HCT116 (cell line): ENCODE data around the gene CCK. TPM values are rescaled to one million over a fixed set of nuclear protein-coding genes. Genes with fewer than 3 reads are reported as not detected.

Experiments used
- ATAC-seq: fragments of 200-7000 bp; cut with Tn5 transposase; 2 replicates; pipeline ENCODE4 v1.9.1; 2020; ENCODE audit warnings: mild to moderate bottlenecking, moderate library complexity
- BruUV-seq: library from RNA; stranded (reverse); fragments of 400-500 nt; replicated peaks from 2 replicates; lab custom pipeline; 2021; lab: Mats Ljungman, UMichigan
- CTCF ChIA-PET: fragments of 300-600 bp; sonication (Branson Sonifier 250); formaldehyde crosslinking; loops from one replicate; lab custom pipeline; 2021; ENCODE audit warnings: antibody characterized with exemption; lab: Charles Lee
- POLR2A ChIA-PET: fragments of 300-600, 350-600 bp; sonication (Branson Sonifier 250); formaldehyde crosslinking; loops from one replicate; lab custom pipeline; 2021; ENCODE audit warnings: antibody characterized with exemption; lab: Charles Lee
- RAD21 ChIA-PET, 2 experiments: fragments of 300-600 bp; sonication (Branson Sonifier 250); formaldehyde crosslinking; loops; one replicate each; lab custom pipeline; 2023; ENCODE audit warnings: low total read pairs in 2 of 2; ENCODE audit not compliant: uncharacterized antibody in 2 of 2, unreplicated experiment in 2 of 2, low non-redundant PET in 1 of 2; lab: Charles Lee
- DNase-seq: peaks from one replicate; pipeline ENCODE4 v3.0.0-alpha.2; 2010; ENCODE audit warnings: low read depth, low spot score
- H2AFZ ChIP-seq: fragments of 200-600 bp; shearing (Covaris generic), sonication (generic); 2 replicates; pipeline ENCODE4 v1.6.1; 2017; ENCODE audit warnings: low read depth, mixed run types, mixed read lengths, antibody characterized with exemption, low read length; ENCODE audit not compliant: poor library complexity, severe bottlenecking
- H3K27ac ChIP-seq: 2 replicates; pipeline ENCODE4 v1.5.1; 2012; ENCODE audit warnings: low read depth, low read length
- H3K27me3 ChIP-seq: fragments of 200-600 bp; sonication (generic); 2 replicates; pipeline ENCODE4 v1.6.1; 2016; ENCODE audit warnings: mixed run types, low read length, mixed read lengths; ENCODE audit not compliant: insufficient read depth
- H3K36me3 ChIP-seq, 2 experiments: fragments of 200-500 bp in 1 of 2; fragments of 200-600 bp in 1 of 2; sonication (Bioruptor generic) in 1 of 2; sonication (generic) in 1 of 2; 2 replicates each; pipeline versions ENCODE4 v1.5.1 to v1.6.1; 2014 to 2016; ENCODE audit warnings: low read length in 2 of 2, inconsistent platforms in 1 of 2, mixed read lengths in 1 of 2, mixed run types in 1 of 2; ENCODE audit not compliant: insufficient read depth in 2 of 2, control insufficient read depth in 1 of 2
- H3K4me1 ChIP-seq, 2 experiments: fragments of 200-600 bp in 1 of 2; sonication (generic) in 1 of 2; 2 replicates each; pipeline versions ENCODE4 v1.5.1 to v1.6.1; 2012 to 2017; ENCODE audit warnings: low read length in 2 of 2, inconsistent platforms in 1 of 2, mild to moderate bottlenecking in 1 of 2, mixed read lengths in 1 of 2, mixed run types in 1 of 2, moderate library complexity in 1 of 2; ENCODE audit not compliant: insufficient read depth in 2 of 2, control insufficient read depth in 1 of 2
- H3K4me2 ChIP-seq: fragments of 200-600 bp; sonication (generic); 2 replicates; pipeline ENCODE4 v1.6.1; 2017; ENCODE audit warnings: mixed run types, low read length, mixed read lengths
- H3K4me3 ChIP-seq, 2 experiments: fragments of 200-600 bp in 1 of 2; sonication (generic) in 1 of 2; replicated peaks in 1 of 2; 2 replicates each; pipeline ENCODE4 v1.5.1; 2011 to 2016; ENCODE audit warnings: low read length in 2 of 2, control low read depth in 1 of 2, low read depth in 1 of 2, mild to moderate bottlenecking in 1 of 2, mixed read lengths in 1 of 2, mixed run types in 1 of 2
- H3K79me2 ChIP-seq: fragments of 200-600 bp; sonication (generic); 2 replicates; pipeline ENCODE4 v1.6.1; 2017; ENCODE audit warnings: mild to moderate bottlenecking, mixed run types, low read length, moderate library complexity, mixed read lengths; ENCODE audit not compliant: insufficient read depth
- H3K9ac ChIP-seq: fragments of 200-600 bp; sonication (generic); 2 replicates; pipeline ENCODE4 v1.6.1; 2016; ENCODE audit warnings: low read length, mixed read lengths
- H3K9me2 ChIP-seq: fragments of 200-600 bp; sonication (generic), shearing (Covaris generic); 2 replicates; pipeline ENCODE4 v1.6.1; 2017; ENCODE audit warnings: mixed run types, mild to moderate bottlenecking, moderate library complexity; ENCODE audit not compliant: insufficient read depth
- H3K9me3 ChIP-seq, 2 experiments: fragments of 200-500 bp in 1 of 2; fragments of 200-600 bp in 1 of 2; sonication (Bioruptor generic) in 1 of 2; sonication (generic) in 1 of 2; 2 replicates each; pipeline ENCODE4 v1.6.1; 2014 to 2017; ENCODE audit warnings: low read length in 2 of 2, mixed read lengths in 2 of 2, inconsistent platforms in 1 of 2, low read depth in 1 of 2, mild to moderate bottlenecking in 1 of 2, mixed run types in 1 of 2, moderate library complexity in 1 of 2; ENCODE audit not compliant: control insufficient read depth in 1 of 2, insufficient read depth in 1 of 2
- H4K20me1 ChIP-seq: fragments of 200-600 bp; sonication (generic), shearing (Covaris generic); 2 replicates; pipeline ENCODE4 v1.6.1; 2017; ENCODE audit warnings: mixed run types, mild to moderate bottlenecking, moderate library complexity; ENCODE audit not compliant: insufficient read depth
- CEBPB ChIP-seq: IDR thresholded peaks from 2 replicates; pipeline ENCODE4 v1.6.1; 2012; ENCODE audit warnings: low read depth
- EGR1 ChIP-seq: IDR thresholded peaks from 2 replicates; pipeline ENCODE4 v1.6.1; 2012; ENCODE audit warnings: low read depth
- ELF1 ChIP-seq: IDR thresholded peaks from 2 replicates; pipeline ENCODE4 v1.6.1; 2012; ENCODE audit warnings: low read depth, borderline replicate concordance
- EZH2 ChIP-seq: fragments of 200-600 bp; sonication (generic); IDR thresholded peaks from 2 replicates; pipeline ENCODE4 v1.6.1; 2017; ENCODE audit warnings: antibody characterized with exemption, mixed run types
- MAX ChIP-seq: IDR thresholded peaks from 2 replicates; pipeline ENCODE4 v1.6.1; 2012
- POLR2A ChIP-seq: IDR thresholded peaks from 2 replicates; pipeline ENCODE4 v1.7.0; 2011; ENCODE audit warnings: borderline replicate concordance; ENCODE audit not compliant: insufficient read depth, insufficient read length; ENCODE audit errors: extremely low read depth
- REST ChIP-seq: IDR thresholded peaks from 2 replicates; pipeline ENCODE4 v1.6.1; 2012; ENCODE audit warnings: low read depth
- SIN3A ChIP-seq: IDR thresholded peaks from 2 replicates; pipeline ENCODE4 v1.6.1; 2012; ENCODE audit warnings: low read depth
- SP1 ChIP-seq: IDR thresholded peaks from 2 replicates; pipeline ENCODE4 v1.6.1; 2012; ENCODE audit warnings: low read depth
- SRF ChIP-seq: IDR thresholded peaks from 2 replicates; pipeline ENCODE4 v1.6.1; 2012; ENCODE audit warnings: low read depth
- YY1 ChIP-seq: IDR thresholded peaks from 2 replicates; pipeline ENCODE4 v1.6.1; 2011; ENCODE audit warnings: low read length, low read depth, moderate library complexity, mild to moderate bottlenecking; ENCODE audit not compliant: insufficient replicate concordance; ENCODE audit errors: extremely low read depth
- ZFX ChIP-seq: fragments of 450-650 bp; IDR thresholded peaks from 2 replicates; pipeline ENCODE4 v1.6.1; 2017
- ZNF274 ChIP-seq: fragments of 200-500 bp; sonication (Bioruptor generic); IDR thresholded peaks from 2 replicates; pipeline ENCODE4 v1.6.1; 2014; ENCODE audit warnings: mild to moderate bottlenecking, low read depth, low read length, inconsistent platforms
- intact Hi-C: fragments of 100-400 bp; cut with micrococcal nuclease; formaldehyde crosslinking; loops from 2 replicates; pipeline ENCODE4 v1.10.0; 2022
- total RNA-seq: library from RNA; stranded (reverse); gene quantifications from one replicate; pipeline ENCODE4 v1.2.1, GENCODE V29; 2021; ENCODE audit not compliant: unreplicated experiment
- TF ChIP-seq, protein P1 (sequence below), 3 experiments: fragments of 200-600 bp in 1 of 3; sonication (generic) in 1 of 3; IDR thresholded peaks in 2 of 3; conservative IDR thresholded peaks in 1 of 3; 2 replicates each; pipeline ENCODE4 v1.5.1; 2012 to 2017; ENCODE audit warnings: low read depth in 2 of 3, low read length in 2 of 3, antibody characterized with exemption in 1 of 3, borderline replicate concordance in 1 of 3, control low read depth in 1 of 3, mild to moderate bottlenecking in 1 of 3, mixed read lengths in 1 of 3, mixed run types in 1 of 3, moderate library complexity in 1 of 3; ENCODE audit not compliant: insufficient read depth in 1 of 3

CCK gene
- total RNA-seq, 1 experiment from 2014 or later: 0.32 TPM

GRCh38 chr3:42289026-42289425, 23.0 kb upstream of the CCK start:
- no peaks in the 10 kb centered on the region for H3K36me3 ChIP-seq
- TF ChIP-seq, protein P1, sequence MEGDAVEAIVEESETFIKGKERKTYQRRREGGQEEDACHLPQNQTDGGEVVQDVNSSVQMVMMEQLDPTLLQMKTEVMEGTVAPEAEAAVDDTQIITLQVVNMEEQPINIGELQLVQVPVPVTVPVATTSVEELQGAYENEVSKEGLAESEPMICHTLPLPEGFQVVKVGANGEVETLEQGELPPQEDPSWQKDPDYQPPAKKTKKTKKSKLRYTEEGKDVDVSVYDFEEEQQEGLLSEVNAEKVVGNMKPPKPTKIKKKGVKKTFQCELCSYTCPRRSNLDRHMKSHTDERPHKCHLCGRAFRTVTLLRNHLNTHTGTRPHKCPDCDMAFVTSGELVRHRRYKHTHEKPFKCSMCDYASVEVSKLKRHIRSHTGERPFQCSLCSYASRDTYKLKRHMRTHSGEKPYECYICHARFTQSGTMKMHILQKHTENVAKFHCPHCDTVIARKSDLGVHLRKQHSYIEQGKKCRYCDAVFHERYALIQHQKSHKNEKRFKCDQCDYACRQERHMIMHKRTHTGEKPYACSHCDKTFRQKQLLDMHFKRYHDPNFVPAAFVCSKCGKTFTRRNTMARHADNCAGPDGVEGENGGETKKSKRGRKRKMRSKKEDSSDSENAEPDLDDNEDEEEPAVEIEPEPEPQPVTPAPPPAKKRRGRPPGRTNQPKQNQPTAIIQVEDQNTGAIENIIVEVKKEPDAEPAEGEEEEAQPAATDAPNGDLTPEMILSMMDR (IDR thresholded peaks at IDR 0.05 in 2 of 3, conservative IDR thresholded peaks at IDR 0.05 in 1 of 3; ENCODE audit: borderline replicate concordance in 1 of 3, insufficient read depth in 1 of 3, low read depth in 2 of 3, low read length in 2 of 3): no peak
- TF ChIP-seq, all 23 proteins: peak for 0
- Histone ChIP-seq H3K27ac (no peak overlapping the region), H3K9me3 (no peaks in the 10 kb centered on the region), H3K79me2 (no peaks in the 10 kb centered on the region), H3K9me2 (no peaks in the 10 kb centered on the region), H3K4me3 (no peak overlapping the region), H3K27me3 (no peaks in the 10 kb centered on the region), H2AFZ (no peak overlapping the region), H3K4me1 (peaks cover 11 to 13% of the 10 kb centered on the region in 2 experiments; a peak in 3 of 4 replicates), H4K20me1 (no peaks in the 10 kb centered on the region), H3K4me2 (no peak overlapping the region; the same call in 1 of the 2 replicates), H3K9ac (no peak overlapping the region)
- ChIA-PET CTCF (no interaction called here), POLR2A (interaction anchor here (0.7 kb wide), 1 partner anchor 292 kb away, joined by 6 read pairs; no protein-coding TSS in a partner anchor), RAD21 (no interaction called here)
- ATAC-seq (no peak), DNase-seq (no peak)
- no TSS peak for BruUV-seq
- intact Hi-C loops: no loop called here

GRCh38 chr3:42288385-42288784, 22.4 kb upstream of the CCK start:
- no peak for TF ChIP-seq YY1
- TF ChIP-seq SRF: no peak
- TF ChIP-seq POLR2A: no peak
- no peak for TF ChIP-seq MAX
- TF ChIP-seq ZNF274: no peak
- TF ChIP-seq ZFX: no peak
- no peak for TF ChIP-seq ELF1
- no peak for TF ChIP-seq SP1
- no peak for TF ChIP-seq CEBPB
- TF ChIP-seq EZH2: no peak
- no peak for TF ChIP-seq REST
- TF ChIP-seq SIN3A: no peak
- TF ChIP-seq EGR1: no peak
- H3K9ac ChIP-seq: no peak overlapping the region
- peak overlapping the region; percentile 54 for H2AFZ ChIP-seq
- no peaks in the 10 kb centered on the region for H4K20me1 ChIP-seq
- CTCF ChIA-PET: interaction anchor here (1.4 kb wide), 1 partner anchor 41 kb away, joined by 3 read pairs; no protein-coding TSS in a partner anchor
- no peak overlapping the region for H3K27ac ChIP-seq
- RAD21 ChIA-PET: no interaction called here
- no peaks in the 10 kb centered on the region for H3K36me3 ChIP-seq
- ATAC-seq (peak; percentile 89), DNase-seq (no peak)
- no peaks in the 10 kb centered on the region for H3K9me2 ChIP-seq
- H3K4me2 ChIP-seq: peak overlapping the region; percentile 49
- no peak overlapping the region for H3K4me3 ChIP-seq
- intact Hi-C loops: no loop called here
- no peaks in the 10 kb centered on the region for H3K27me3 ChIP-seq
- H3K79me2 ChIP-seq: no peaks in the 10 kb centered on the region
- POLR2A ChIA-PET: no interaction called here
- peaks cover 11 to 13% of the 10 kb centered on the region in 2 experiments; a peak in 3 of 4 replicates for H3K4me1 ChIP-seq
- no peaks in the 10 kb centered on the region for H3K9me3 ChIP-seq
- BruUV-seq: no TSS peak
